CD4-positive, alpha-beta memory T cell (primary cell): Measurements from ENCODE around the gene PLA2G2D. TPM values are rescaled to one million over a fixed set of nuclear protein-coding genes. Genes with fewer than 3 reads are reported as not detected.

Experiments used
- CTCF ChIA-PET: fragments of 350-600 bp; sonication (Branson Sonifier 250); formaldehyde crosslinking; loops from one replicate; lab custom pipeline; 2021; ENCODE audit warnings: inconsistent platforms; ENCODE audit not compliant: partially characterized antibody; lab: Charles Lee
- POLR2A ChIA-PET: fragments of 350-600 bp; sonication (Branson Sonifier 250); formaldehyde crosslinking; loops from one replicate; lab custom pipeline; 2021; ENCODE audit not compliant: partially characterized antibody; lab: Charles Lee
- DNase-seq, 5 donors: peaks; one replicate each; pipeline versions ENCODE4 v3.0.0 to v3.0.0-alpha.2; 2020 to 2022; ENCODE audit warnings: mixed read lengths in 1 of 5
- H3K27ac ChIP-seq: one replicate; pipeline ENCODE4 v1.7.0; 2013; ENCODE audit warnings: low read depth, low read length
- H3K27me3 ChIP-seq: 2 replicates; pipeline ENCODE4 v1.7.0; 2013; ENCODE audit warnings: mild to moderate bottlenecking, low read length, moderate library complexity; ENCODE audit not compliant: insufficient read depth
- H3K36me3 ChIP-seq: 2 replicates; pipeline ENCODE4 v1.7.0; 2013; ENCODE audit warnings: mild to moderate bottlenecking, low read length, moderate library complexity; ENCODE audit not compliant: insufficient read depth
- H3K4me1 ChIP-seq: 2 replicates; pipeline ENCODE4 v1.7.0; 2013; ENCODE audit warnings: mild to moderate bottlenecking, low read length, moderate library complexity; ENCODE audit not compliant: insufficient read depth
- H3K4me3 ChIP-seq, 2 donors: one replicate each; pipeline ENCODE4 v1.7.0; 2013; ENCODE audit warnings: low read length in 2 of 2, mild to moderate bottlenecking in 1 of 2
- H3K9me3 ChIP-seq, 2 donors: one replicate each; pipeline ENCODE4 v1.7.0; 2013; ENCODE audit warnings: low read length in 2 of 2, control low read depth in 1 of 2; ENCODE audit not compliant: control insufficient read depth in 1 of 2
- H3K27ac Mint-ChIP-seq, 7 donors: one replicate each; pipeline ENCODE4 v1.8.0; 2020 to 2021; ENCODE audit warnings: mixed read lengths in 7 of 7, mild to moderate bottlenecking in 6 of 7, inconsistent platforms in 3 of 7, moderate library complexity in 3 of 7
- H3K27me3 Mint-ChIP-seq, 2 donors: one replicate each; pipeline ENCODE4 v1.8.0; 2020 to 2021; ENCODE audit warnings: mixed read lengths in 2 of 2
- H3K36me3 Mint-ChIP-seq, 2 donors: one replicate each; pipeline ENCODE4 v1.8.0; 2020 to 2021; ENCODE audit warnings: mixed read lengths in 2 of 2, inconsistent platforms in 1 of 2, mild to moderate bottlenecking in 1 of 2
- H3K4me1 Mint-ChIP-seq, 4 donors: one replicate each; pipeline ENCODE4 v1.8.0; 2020 to 2021; ENCODE audit warnings: mixed read lengths in 4 of 4, mild to moderate bottlenecking in 1 of 4
- H3K4me3 Mint-ChIP-seq, 8 donors: one replicate each; pipeline ENCODE4 v1.8.0; 2020 to 2021; ENCODE audit warnings: mixed read lengths in 8 of 8, mild to moderate bottlenecking in 7 of 8, moderate library complexity in 6 of 8, inconsistent platforms in 3 of 8
- H3K9me3 Mint-ChIP-seq, 8 donors: one replicate each; pipeline ENCODE4 v1.8.0; 2020 to 2021; ENCODE audit warnings: mixed read lengths in 8 of 8, mild to moderate bottlenecking in 5 of 8, inconsistent platforms in 3 of 8, moderate library complexity in 1 of 8
- intact Hi-C: fragments of 100-400 bp; cut with micrococcal nuclease; formaldehyde crosslinking; loops from one replicate; pipeline ENCODE4 v1.15.1; 2023
- polyA plus RNA-seq, 2 donors: library from polyadenylated mRNA; unstranded; fragments of 300-500 nt; fragmentation: Illumina TruSeq; gene quantifications; one replicate each; pipeline ENCODE4 v1.2.3, GENCODE V29; 2021
- total RNA-seq, 2 experiments: library from RNA; stranded (reverse); gene quantifications; one replicate each; pipeline ENCODE4 v1.2.3, GENCODE V29; 2021

Gene PLA2G2D
- total and polyA plus RNA-seq, 4 experiments from 2014 or later = 0.29 TPM; not detected in 3

DNA sequence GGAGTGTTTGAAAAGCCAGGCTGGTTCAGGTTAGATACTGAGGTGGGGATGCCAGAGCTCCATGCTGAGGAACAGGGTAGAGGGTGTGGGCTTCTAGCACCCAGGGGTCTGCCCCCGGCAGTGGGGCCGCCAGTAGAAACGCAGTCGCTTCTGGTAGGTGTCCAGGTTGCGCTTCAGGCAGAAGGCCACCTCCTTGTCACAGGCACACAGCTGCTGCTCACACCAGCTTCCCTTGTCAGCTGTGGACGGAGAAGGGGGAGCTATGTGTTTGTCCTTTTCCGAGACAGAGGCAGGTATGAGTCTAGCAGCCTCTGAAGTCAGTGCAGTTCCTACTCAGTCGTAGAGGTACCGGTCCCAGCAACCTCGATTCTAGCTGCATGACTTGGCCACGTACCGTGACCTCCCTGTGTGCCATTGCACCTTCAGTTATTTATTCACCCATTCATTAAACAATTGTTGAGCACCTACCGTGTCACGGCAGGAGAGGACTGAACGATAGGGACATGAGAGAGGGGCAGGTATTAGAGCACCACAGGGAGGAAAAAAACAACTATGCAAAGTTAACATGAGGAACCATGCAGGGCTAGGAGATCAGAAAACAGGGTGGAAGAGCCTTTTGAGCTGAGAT is 5.2 kb downstream of the PLA2G2D start:
- H3K27ac ChIP-seq = no peak overlapping the region
- no peaks in the 10 kb centered on the region for H3K4me1 ChIP-seq
- ChIA-PET POLR2A (no interaction called here), CTCF (no interaction called here)
- DNase-seq = no peak
- no peaks in the 10 kb centered on the region for H3K36me3 Mint-ChIP-seq
- H3K36me3 ChIP-seq = no peaks in the 10 kb centered on the region
- H3K27me3 ChIP-seq = no peaks in the 10 kb centered on the region
- H3K4me3 ChIP-seq = no peak overlapping the region
- intact Hi-C loops = no loop called here
- H3K27me3 Mint-ChIP-seq = peaks cover 8 to 24% of the 10 kb centered on the region in 2 donors
- no peak overlapping the region for H3K27ac Mint-ChIP-seq
- no peaks in the 10 kb centered on the region for H3K9me3 Mint-ChIP-seq
- no peaks in the 10 kb centered on the region for H3K9me3 ChIP-seq
- no peak overlapping the region for H3K4me3 Mint-ChIP-seq
- H3K4me1 Mint-ChIP-seq = no peaks in the 10 kb centered on the region

GRCh38 chr1:20112279-20113000 is 6.9 kb downstream of the PLA2G2D start:
- CTCF ChIA-PET = no interaction called here
- POLR2A ChIA-PET = no interaction called here
- no peaks in the 10 kb centered on the region for H3K4me1 ChIP-seq
- no peak overlapping the region for H3K4me3 ChIP-seq
- H3K36me3 ChIP-seq = no peaks in the 10 kb centered on the region
- H3K36me3 Mint-ChIP-seq = no peaks in the 10 kb centered on the region
- no peak overlapping the region for H3K4me3 Mint-ChIP-seq
- DNase-seq = no peak
- H3K4me1 Mint-ChIP-seq = no peaks in the 10 kb centered on the region
- H3K27ac ChIP-seq = no peak overlapping the region
- H3K9me3 ChIP-seq = no peaks in the 10 kb centered on the region
- H3K9me3 Mint-ChIP-seq = no peaks in the 10 kb centered on the region
- intact Hi-C loops = no loop called here
- H3K27me3 ChIP-seq = no peaks in the 10 kb centered on the region
- H3K27me3 Mint-ChIP-seq = peaks cover 8 to 17% of the 10 kb centered on the region in 2 donors
- H3K27ac Mint-ChIP-seq = no peak overlapping the region

GRCh38 chr1:20111452-20111851 is 7.9 kb downstream of the PLA2G2D start:
- Mint-ChIP-seq H3K36me3 (no peaks in the 10 kb centered on the region), H3K27ac (no peak overlapping the region), H3K27me3 (peaks cover 6 to 12% of the 10 kb centered on the region in 2 donors), H3K4me1 (no peaks in the 10 kb centered on the region), H3K9me3 (no peaks in the 10 kb centered on the region), H3K4me3 (no peak overlapping the region)
- Histone ChIP-seq H3K4me1 (no peaks in the 10 kb centered on the region), H3K27ac (no peak overlapping the region), H3K4me3 (no peak overlapping the region), H3K9me3 (no peaks in the 10 kb centered on the region), H3K27me3 (no peaks in the 10 kb centered on the region), H3K36me3 (no peaks in the 10 kb centered on the region)
- intact Hi-C loops = no loop called here
- CTCF ChIA-PET = no interaction called here
- DNase-seq = no peak
- POLR2A ChIA-PET = no interaction called here

GRCh38 chr1:20110679-20111078 is 8.7 kb downstream of the PLA2G2D start:
- H3K27me3 ChIP-seq = no peaks in the 10 kb centered on the region
- H3K36me3 ChIP-seq = no peaks in the 10 kb centered on the region
- H3K4me3 ChIP-seq = no peak overlapping the region
- no peaks in the 10 kb centered on the region for H3K4me1 Mint-ChIP-seq
- no peaks in the 10 kb centered on the region for H3K9me3 Mint-ChIP-seq
- ChIA-PET CTCF (no interaction called here), POLR2A (no interaction called here)
- no peaks in the 10 kb centered on the region for H3K36me3 Mint-ChIP-seq
- H3K27ac ChIP-seq = no peak overlapping the region
- intact Hi-C loops = no loop called here
- H3K4me1 ChIP-seq = no peaks in the 10 kb centered on the region
- no peak overlapping the region for H3K4me3 Mint-ChIP-seq
- DNase-seq = no peak
- peaks cover 6 to 8% of the 10 kb centered on the region in 2 donors for H3K27me3 Mint-ChIP-seq
- no peaks in the 10 kb centered on the region for H3K9me3 ChIP-seq
- no peak overlapping the region for H3K27ac Mint-ChIP-seq

DNA sequence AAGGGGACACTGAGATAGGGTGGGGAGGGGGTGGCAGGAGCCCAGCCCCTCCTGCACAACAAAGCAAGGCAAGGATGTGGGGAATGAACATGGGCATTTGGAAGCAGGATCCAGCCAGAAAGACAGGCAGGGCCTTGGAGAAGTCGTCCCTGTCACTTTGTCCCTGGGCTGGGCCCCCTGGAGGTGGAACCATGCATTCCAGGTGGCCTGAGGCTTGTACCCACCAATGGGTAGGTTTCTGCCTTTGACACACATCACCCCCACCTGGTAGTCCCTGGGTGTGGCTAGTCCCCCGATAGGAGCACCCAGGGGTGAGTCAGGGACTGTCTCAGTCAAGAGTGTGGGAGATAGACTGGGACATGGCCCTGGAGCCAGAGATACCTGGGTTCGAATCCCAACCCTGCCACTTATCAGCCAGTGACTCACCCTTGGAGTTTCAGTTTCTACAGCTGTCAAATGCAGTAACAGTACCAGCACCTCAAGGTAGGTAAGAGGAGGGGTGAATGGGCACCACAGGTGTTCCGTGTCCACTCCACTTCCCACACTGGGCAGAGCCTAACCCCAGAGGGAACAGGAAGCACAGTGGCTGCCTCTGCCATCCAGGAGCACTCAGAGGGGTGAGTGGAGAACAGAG is 10.0 kb downstream of the PLA2G2D start:
- peaks cover 4 to 6% of the 10 kb centered on the region in 2 donors for H3K27me3 Mint-ChIP-seq
- Histone ChIP-seq H3K4me3 (no peak overlapping the region), H3K27ac (no peak overlapping the region), H3K9me3 (no peaks in the 10 kb centered on the region), H3K27me3 (no peaks in the 10 kb centered on the region), H3K36me3 (no peaks in the 10 kb centered on the region), H3K4me1 (no peaks in the 10 kb centered on the region)
- intact Hi-C loops = no loop called here
- no peak for DNase-seq
- ChIA-PET POLR2A (no interaction called here), CTCF (no interaction called here)
- H3K4me3 Mint-ChIP-seq = no peak overlapping the region
- H3K9me3 Mint-ChIP-seq = peaks cover 0 to 3% (median 0%) of the 10 kb centered on the region in 8 donors
- H3K36me3 Mint-ChIP-seq = no peaks in the 10 kb centered on the region
- no peaks in the 10 kb centered on the region for H3K4me1 Mint-ChIP-seq
- no peak overlapping the region for H3K27ac Mint-ChIP-seq

- POLR2A ChIA-PET = no interaction called here
- H3K4me1 ChIP-seq = no peaks in the 10 kb centered on the region
Measured at GRCh38 chr1:20108366-20109123, 10.8 kb downstream of the PLA2G2D start.

DNA sequence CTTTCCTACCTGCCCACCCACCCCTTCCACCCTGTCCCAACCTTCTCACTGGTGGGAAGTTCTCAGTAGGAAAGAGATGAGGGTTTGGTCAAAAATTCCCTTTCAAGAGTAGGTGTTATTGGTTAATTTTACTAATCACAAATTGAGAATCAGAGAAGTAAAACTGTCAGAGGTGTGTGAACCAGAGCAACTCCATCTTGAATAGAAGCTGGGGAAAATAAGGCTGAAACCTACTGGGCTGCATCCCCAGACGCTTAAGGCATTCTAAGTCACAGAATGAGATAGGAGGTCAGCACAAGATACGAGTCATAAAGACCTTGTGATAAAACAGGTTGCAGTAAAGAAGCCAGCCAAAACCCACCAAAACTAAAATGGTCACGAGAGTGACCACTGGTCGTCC is 11.5 kb downstream of the PLA2G2D start:
- POLR2A ChIA-PET = no interaction called here
- Mint-ChIP-seq H3K36me3 (no peaks in the 10 kb centered on the region), H3K4me3 (no peak overlapping the region), H3K4me1 (no peaks in the 10 kb centered on the region), H3K27me3 (peaks cover 0 to 3% of the 10 kb centered on the region in 2 donors), H3K27ac (no peak overlapping the region), H3K9me3 (peaks cover 0 to 3% (median 0%) of the 10 kb centered on the region in 8 donors)
- intact Hi-C loops = no loop called here
- Histone ChIP-seq H3K36me3 (no peaks in the 10 kb centered on the region), H3K4me3 (no peak overlapping the region), H3K4me1 (no peaks in the 10 kb centered on the region), H3K27me3 (no peaks in the 10 kb centered on the region), H3K27ac (no peak overlapping the region), H3K9me3 (no peaks in the 10 kb centered on the region)
- no peak for DNase-seq
- CTCF ChIA-PET = no interaction called here

More at GRCh38 chr1:20108366-20109123, 10.8 kb downstream of the PLA2G2D start:
- Histone ChIP-seq H3K36me3 (no peaks in the 10 kb centered on the region), H3K9me3 (no peaks in the 10 kb centered on the region), H3K4me3 (no peak overlapping the region), H3K27ac (no peak overlapping the region), H3K27me3 (no peaks in the 10 kb centered on the region)
- Mint-ChIP-seq H3K27me3 (peaks cover 3 to 6% of the 10 kb centered on the region in 2 donors), H3K4me3 (no peak overlapping the region), H3K4me1 (no peaks in the 10 kb centered on the region), H3K9me3 (peaks cover 0 to 3% (median 0%) of the 10 kb centered on the region in 8 donors), H3K36me3 (no peaks in the 10 kb centered on the region), H3K27ac (no peak overlapping the region)
- CTCF ChIA-PET = interaction anchor here (0.7 kb wide), 1 partner anchor 511 kb away, joined by 3 read pairs; no protein-coding TSS in a partner anchor
- intact Hi-C loops = no loop called here
- no peak for DNase-seq
